Sciatic nerve (tissue), 2 donors: ENCODE measurements around the gene SCD5. TPM values are rescaled to one million over a fixed set of nuclear protein-coding genes. Genes with fewer than 3 reads are reported as not detected.

Source experiments
- ATAC-seq: fragments of 200-7000 bp; cut with Tn5 transposase; one replicate; pipeline ENCODE4 v1.9.1; 2020; ENCODE audit warnings: mild to moderate bottlenecking, moderate library complexity
- DNase-seq: peaks from one replicate; pipeline ENCODE4 v3.0.0-alpha.2; 2020; ENCODE audit warnings: low spot score
- intact Hi-C: fragments of 100-400 bp; cut with DNase I; formaldehyde crosslinking; loops from one replicate; pipeline ENCODE4 v1.14.2; 2022
- total RNA-seq: library from RNA; stranded (reverse); fragmentation: NEBNext Ultra II Directional; extraction: Animal tissue kit (Norgen Biotek cat#: 25700); gene quantifications from one replicate; pipeline ENCODE4 v1.2.1, GENCODE V29; 2021
- donor health status: DM: no; HTN: no; CAD: no.
- donor health status: DM: no; HTN: no; CAD: no.

Gene SCD5
- total RNA-seq, 1 donor from 2014 or later = 50.6 TPM

- intact Hi-C loops = no loop called here
- DNase-seq (no peak), ATAC-seq (no peak)
Observed at GRCh38 chr4:82746705-82747574, 51.7 kb downstream of the SCD5 start.

- DNase-seq (no peak), ATAC-seq (no peak)
- intact Hi-C loops = no loop called here
Observed at GRCh38 chr4:82745173-82745842, 53.3 kb downstream of the SCD5 start.

GRCh38 chr4:82744284-82744968, 54.2 kb downstream of the SCD5 start:
- intact Hi-C loops = no loop called here
- DNase-seq (no peak), ATAC-seq (no peak)

- DNase-seq (no peak), ATAC-seq (no peak)
- intact Hi-C loops = no loop called here
Observed at GRCh38 chr4:82741188-82741587, 57.4 kb downstream of the SCD5 start.

GRCh38 chr4:82739287-82740190, 59.1 kb downstream of the SCD5 start:
- peak; percentile 72 for DNase-seq
- intact Hi-C loops = no loop called here
- ATAC-seq = peak; percentile 93

GRCh38 chr4:82737354-82737753, 61.2 kb downstream of the SCD5 start:
- no peak for ATAC-seq

GRCh38 chr4:82733636-82734035, 65.0 kb downstream of the SCD5 start:
- no peak for DNase-seq
- ATAC-seq = no peak
- intact Hi-C loops = no loop called here

More at GRCh38 chr4:82737354-82737753, 61.2 kb downstream of the SCD5 start:
- intact Hi-C loops = no loop called here
- no peak for DNase-seq

GRCh38 chr4:82728301-82728700, 70.3 kb downstream of the SCD5 start:
- ATAC-seq (no peak), DNase-seq (no peak)
- intact Hi-C loops = no loop called here

- intact Hi-C loops = no loop called here
- no peak for DNase-seq
- no peak for ATAC-seq
Observed at GRCh38 chr4:82726596-82726995, 72.0 kb downstream of the SCD5 start.

- ATAC-seq = no peak
- DNase-seq = no peak
- intact Hi-C loops = no loop called here
Observed at GRCh38 chr4:82721819-82722423, 76.7 kb downstream of the SCD5 start.

- peak; percentile 91 for ATAC-seq
- intact Hi-C loops = no loop called here
- no peak for DNase-seq
Observed at GRCh38 chr4:82718162-82718940, 80.2 kb downstream of the SCD5 start.

- peak; percentile 65 for ATAC-seq
- no peak for DNase-seq
- intact Hi-C loops = no loop called here
Observed at GRCh38 chr4:82715731-82716617, 82.6 kb downstream of the SCD5 start.

- intact Hi-C loops = no loop called here
- DNase-seq = no peak
- no peak for ATAC-seq
Observed at GRCh38 chr4:82713856-82714255, 84.7 kb downstream of the SCD5 start.

GRCh38 chr4:82712561-82712960, 86.0 kb downstream of the SCD5 start:
- ATAC-seq (no peak), DNase-seq (no peak)
- intact Hi-C loops = no loop called here

- ATAC-seq (no peak), DNase-seq (no peak)
- intact Hi-C loops = no loop called here
Observed at GRCh38 chr4:82711158-82711785, 87.3 kb downstream of the SCD5 start.

- intact Hi-C loops = no loop called here
- ATAC-seq (no peak), DNase-seq (no peak)
Observed at GRCh38 chr4:82710197-82710929, 88.2 kb downstream of the SCD5 start.
